K562 (cell line): ENCODE measurements around the gene GFM1.

Experiments
- HDAC8 ChIP-seq: fragments of 450-650 bp; IDR thresholded peaks from 2 replicates; pipeline ENCODE4 v1.6.1; 2016; ENCODE audit warnings: mild to moderate bottlenecking, missing genetic modification characterization, moderate library complexity, missing compliant biosample characterization
- POLR2A ChIP-seq: fragments of 450-650 bp; conservative IDR thresholded peaks from 2 replicates; pipeline ENCODE4 v1.6.1; 2016
- POLR2AphosphoS5 ChIP-seq: IDR thresholded peaks from 2 replicates; pipeline ENCODE4 v1.6.1; 2011; ENCODE audit warnings: mild to moderate bottlenecking, low read depth, low read length, moderate library complexity; ENCODE audit not compliant: control insufficient read depth, insufficient read depth
- ZNF274 ChIP-seq: IDR thresholded peaks from 2 replicates; pipeline ENCODE4 v1.6.1; 2011; ENCODE audit warnings: low read depth, mild to moderate bottlenecking, low read length, moderate library complexity, borderline replicate concordance
- TF ChIP-seq, protein P1 (sequence below): fragments of 250-450 bp; sonication (Bioruptor Pico); IDR thresholded peaks from 2 replicates; pipeline ENCODE4 v1.9.0; 2021; ENCODE audit warnings: mild to moderate bottlenecking, inconsistent platforms
- TF ChIP-seq, protein P2 (sequence below), 3 experiments: IDR thresholded peaks in 2 of 3; conservative IDR thresholded peaks in 1 of 3; 2 replicates each; pipeline ENCODE4 v1.5.1; 2011 to 2012; ENCODE audit warnings: low read length in 3 of 3, mild to moderate bottlenecking in 3 of 3, control low read depth in 2 of 3, improper control_type of control experiment in 1 of 3, inconsistent platforms in 1 of 3, low read depth in 1 of 3, mixed read lengths in 1 of 3, moderate library complexity in 1 of 3; ENCODE audit not compliant: insufficient read depth in 2 of 3

GRCh38 chr3:158722108-158722507, 77.8 kb downstream of the GFM1 start:
- TF ChIP-seq ZNF274 (no peak), POLR2A (no peak), POLR2AphosphoS5 (no peak), HDAC8 (tag) (no peak)
- TF ChIP-seq, protein P1, sequence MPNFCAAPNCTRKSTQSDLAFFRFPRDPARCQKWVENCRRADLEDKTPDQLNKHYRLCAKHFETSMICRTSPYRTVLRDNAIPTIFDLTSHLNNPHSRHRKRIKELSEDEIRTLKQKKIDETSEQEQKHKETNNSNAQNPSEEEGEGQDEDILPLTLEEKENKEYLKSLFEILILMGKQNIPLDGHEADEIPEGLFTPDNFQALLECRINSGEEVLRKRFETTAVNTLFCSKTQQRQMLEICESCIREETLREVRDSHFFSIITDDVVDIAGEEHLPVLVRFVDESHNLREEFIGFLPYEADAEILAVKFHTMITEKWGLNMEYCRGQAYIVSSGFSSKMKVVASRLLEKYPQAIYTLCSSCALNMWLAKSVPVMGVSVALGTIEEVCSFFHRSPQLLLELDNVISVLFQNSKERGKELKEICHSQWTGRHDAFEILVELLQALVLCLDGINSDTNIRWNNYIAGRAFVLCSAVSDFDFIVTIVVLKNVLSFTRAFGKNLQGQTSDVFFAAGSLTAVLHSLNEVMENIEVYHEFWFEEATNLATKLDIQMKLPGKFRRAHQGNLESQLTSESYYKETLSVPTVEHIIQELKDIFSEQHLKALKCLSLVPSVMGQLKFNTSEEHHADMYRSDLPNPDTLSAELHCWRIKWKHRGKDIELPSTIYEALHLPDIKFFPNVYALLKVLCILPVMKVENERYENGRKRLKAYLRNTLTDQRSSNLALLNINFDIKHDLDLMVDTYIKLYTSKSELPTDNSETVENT (CRISPR knock-in tag), result no peak
- TF ChIP-seq, protein P2, sequence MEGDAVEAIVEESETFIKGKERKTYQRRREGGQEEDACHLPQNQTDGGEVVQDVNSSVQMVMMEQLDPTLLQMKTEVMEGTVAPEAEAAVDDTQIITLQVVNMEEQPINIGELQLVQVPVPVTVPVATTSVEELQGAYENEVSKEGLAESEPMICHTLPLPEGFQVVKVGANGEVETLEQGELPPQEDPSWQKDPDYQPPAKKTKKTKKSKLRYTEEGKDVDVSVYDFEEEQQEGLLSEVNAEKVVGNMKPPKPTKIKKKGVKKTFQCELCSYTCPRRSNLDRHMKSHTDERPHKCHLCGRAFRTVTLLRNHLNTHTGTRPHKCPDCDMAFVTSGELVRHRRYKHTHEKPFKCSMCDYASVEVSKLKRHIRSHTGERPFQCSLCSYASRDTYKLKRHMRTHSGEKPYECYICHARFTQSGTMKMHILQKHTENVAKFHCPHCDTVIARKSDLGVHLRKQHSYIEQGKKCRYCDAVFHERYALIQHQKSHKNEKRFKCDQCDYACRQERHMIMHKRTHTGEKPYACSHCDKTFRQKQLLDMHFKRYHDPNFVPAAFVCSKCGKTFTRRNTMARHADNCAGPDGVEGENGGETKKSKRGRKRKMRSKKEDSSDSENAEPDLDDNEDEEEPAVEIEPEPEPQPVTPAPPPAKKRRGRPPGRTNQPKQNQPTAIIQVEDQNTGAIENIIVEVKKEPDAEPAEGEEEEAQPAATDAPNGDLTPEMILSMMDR (IDR thresholded peaks at IDR 0.05 in 2 of 3, conservative IDR thresholded peaks at IDR 0.05 in 1 of 3; ENCODE audit: insufficient read depth in 2 of 3, low read depth in 1 of 3, low read length in 3 of 3), result no peak
